Activated CD4-positive, alpha-beta T cell treated with anti-CD3 and anti-CD28 coated beads, Interleukin-2, Interleukin-6, amounts not matched to agents 100 ng/mL and 50 ng/mL, durations not matched to agents 16 hours and 8 hours (primary cell): ENCODE measurements around the gene YBX3.

Source experiments
- DNase-seq: peaks from one replicate; pipeline ENCODE4 v3.0.0-alpha.2; 2020

The YBX3 gene

DNA sequence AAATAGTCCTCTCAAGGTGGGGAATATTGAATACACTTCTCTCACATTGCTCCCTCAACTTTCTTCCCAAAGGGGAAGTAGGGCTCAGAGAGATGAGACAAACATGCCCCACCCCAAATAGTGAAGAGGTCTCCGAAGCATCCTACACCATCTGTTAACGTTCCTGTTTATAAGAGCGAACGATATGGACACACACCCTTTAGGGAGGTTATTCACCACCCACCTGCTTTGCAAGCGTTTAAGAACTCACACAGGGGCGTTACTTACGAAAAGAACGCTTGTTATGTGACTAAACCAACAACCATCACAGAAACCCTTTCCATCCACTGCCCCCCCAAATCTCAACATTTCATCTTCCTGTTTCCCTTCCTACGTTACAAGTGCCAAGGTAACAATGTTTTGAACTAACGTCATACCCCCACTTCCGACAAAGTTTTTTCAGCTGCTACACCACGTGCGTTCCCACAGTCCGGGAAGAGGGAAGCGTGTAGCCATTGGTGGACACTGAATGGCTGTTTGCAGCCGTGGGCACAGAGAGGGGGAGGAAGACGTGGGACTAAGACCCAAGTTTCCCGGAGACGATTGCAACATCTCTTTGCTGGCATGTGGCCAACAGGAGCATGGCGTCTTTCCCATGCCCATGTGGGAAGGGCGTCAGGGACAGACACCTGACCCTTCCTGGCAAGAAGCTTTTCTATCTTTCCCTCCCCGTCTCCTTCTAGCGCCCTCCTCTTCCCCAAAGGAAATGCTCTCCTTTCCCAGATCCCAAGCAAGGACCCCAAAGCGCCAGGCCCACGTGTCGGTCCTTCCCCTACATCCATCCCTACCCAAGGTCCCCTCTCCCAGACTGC is 1.2 kb downstream of the YBX3 start:
- DNase-seq, result peak; percentile 74

DNA sequence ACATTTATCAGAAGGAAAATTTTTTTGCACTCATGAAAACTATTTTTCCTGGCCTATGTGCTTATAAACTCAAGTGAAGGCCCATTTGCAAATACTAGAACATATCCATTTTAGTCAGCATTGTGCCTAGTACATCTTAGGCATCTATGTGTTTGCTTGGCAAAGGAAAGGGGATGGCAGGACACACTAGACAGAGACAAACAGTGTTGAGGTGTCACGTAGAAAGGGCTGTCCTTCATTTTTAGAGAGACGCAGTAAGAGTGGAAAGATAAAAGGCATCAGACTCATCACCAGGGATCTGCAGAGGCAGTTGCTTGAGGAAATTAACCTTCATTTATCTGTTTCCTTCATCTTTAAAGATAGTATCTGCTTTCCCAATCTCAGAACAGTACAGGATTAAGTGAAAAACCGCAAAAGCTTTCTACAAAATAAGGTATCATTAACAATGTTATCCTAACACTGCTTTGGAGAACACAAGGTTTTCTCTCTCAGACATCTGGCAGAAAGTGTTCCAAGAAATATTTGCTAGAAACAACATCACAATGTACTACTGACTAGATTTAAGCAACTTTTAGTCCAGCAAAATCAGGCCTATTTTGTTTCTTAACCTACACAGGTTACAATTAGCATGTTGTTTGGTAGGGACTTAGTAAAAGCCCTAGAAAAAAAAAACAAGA is 2.0 kb downstream of the YBX3 start:
- no peak for DNase-seq

DNA sequence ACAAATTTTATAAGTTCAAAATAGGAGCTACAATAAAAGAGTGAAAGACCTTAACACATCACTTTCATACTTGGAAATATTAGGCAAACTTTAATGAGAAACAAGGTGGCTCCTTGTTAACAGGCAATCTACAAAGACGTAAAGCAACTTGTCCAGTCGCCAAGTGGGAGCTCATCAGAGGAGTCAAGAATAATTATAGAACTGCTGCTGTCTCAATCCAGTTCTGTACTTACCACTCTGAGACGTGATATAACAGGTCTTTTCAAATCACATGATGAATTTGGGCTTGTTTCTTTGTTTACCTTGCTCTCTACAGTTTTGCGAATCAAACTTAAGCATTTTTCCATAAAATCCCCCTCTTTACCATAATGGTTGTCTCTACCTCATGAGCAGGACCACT is 3.6 kb downstream of the YBX3 start:
- DNase-seq, result no peak

DNA sequence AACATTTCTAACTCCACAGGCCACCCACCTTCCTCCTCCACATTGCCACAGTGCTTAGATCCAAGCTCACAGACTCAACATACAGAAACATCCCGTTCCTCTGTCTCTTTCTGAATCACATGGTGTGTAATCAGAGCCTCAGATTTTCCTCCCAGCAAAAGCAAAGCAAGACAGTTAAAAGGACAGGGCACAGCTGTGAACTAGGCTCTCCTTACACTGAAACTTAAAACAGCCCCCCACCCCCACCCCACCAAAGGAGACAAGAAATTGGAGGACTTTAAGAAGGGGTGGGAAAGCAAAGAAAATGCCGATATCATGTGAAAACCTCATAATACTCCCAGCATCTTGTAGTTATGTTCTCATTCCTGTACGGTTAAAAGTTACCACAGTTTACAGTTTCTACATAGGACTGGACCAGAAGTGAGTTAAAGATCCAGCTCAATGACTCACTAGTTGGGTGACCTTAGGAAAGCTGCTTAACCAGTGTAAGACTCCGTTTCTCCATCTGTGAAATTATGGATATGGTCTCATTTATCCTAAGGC is 4.8 kb downstream of the YBX3 start:
- DNase-seq, result no peak

DNA sequence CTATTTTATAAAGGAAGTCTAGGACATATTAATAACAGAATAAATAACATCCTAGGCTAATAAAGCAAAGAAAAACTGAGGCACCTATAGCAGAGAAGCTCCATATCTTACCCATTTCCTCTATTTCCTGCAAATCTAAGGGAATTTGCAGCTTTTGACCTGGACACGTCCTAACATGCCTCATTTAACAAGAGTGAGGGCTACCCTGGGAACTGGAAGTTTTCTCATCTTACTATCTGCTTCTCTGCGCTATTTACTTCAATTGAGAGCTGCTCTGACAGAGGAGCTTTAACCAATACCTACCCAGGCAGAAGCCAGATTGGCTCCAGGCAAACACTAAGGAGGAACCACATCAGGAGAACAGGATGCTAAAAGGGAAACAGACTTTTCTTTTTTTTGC is 5.7 kb downstream of the YBX3 start:
- DNase-seq, result no peak

DNA sequence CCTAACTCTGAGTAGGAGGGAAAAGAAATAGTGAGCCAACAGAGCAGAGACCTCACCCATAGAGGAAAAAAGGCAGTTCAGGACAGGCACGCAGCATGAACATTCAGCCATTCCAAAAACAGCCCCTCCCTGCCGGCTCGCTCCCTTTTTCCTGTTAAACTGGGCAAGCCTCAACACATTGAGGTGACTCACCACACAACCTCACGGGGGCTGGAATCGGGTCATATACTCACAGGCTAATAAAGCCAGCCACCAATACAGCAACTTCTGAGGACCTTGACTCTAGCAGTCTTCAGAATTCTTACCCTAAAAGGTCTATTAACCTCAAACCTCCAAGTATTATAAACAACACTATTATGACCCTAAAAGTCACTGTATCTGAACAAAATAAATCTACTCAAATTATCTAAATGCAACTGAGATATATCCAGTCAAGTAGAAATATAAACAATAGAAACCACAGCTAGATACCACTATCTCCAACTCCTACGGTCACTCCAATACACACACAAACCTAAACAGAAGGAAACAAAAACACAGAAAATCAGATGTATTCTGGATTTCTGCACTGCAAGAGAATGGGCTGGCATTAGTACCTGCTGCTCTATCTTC is 6.3 kb downstream of the YBX3 start:
- DNase-seq, result no peak

DNA sequence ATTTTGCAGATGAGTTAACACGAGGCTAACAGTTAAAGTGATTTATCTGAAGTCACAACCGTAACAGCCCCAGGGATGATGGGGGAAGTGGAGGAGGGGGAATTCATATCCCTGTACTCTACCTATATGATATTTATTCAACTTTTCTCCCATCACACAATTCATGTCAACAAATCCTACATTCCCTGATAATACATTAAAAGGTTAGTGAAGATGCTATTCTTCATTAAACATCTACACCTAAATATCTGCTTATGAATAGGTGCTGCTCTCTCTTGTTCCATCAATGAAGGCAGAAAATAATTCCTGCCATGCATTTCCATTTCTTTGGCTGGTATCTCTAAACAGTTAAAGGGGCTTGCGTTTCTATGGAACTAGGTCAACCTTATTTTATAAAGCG is 6.8 kb downstream of the YBX3 start:
- no peak for DNase-seq

DNA sequence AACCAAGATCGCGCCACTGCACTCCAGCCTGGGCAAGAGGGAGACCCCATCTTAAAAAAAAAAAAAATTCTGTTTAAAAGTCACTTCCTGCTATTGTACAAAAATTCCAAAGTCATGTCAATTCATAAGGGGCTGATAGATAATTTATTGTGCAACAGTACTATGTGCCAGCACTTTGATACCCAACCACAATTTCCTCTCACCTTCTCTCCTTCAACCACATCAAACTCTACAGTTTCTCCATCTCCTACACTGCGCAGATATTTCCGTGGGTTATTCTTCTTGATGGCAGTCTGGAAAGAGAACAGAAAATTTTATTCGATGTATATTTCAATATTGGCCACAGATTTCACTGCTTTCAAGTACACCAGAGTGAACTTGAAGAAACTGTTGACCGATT is 7.6 kb downstream of the YBX3 start:
- peak; percentile 15 for DNase-seq

DNA sequence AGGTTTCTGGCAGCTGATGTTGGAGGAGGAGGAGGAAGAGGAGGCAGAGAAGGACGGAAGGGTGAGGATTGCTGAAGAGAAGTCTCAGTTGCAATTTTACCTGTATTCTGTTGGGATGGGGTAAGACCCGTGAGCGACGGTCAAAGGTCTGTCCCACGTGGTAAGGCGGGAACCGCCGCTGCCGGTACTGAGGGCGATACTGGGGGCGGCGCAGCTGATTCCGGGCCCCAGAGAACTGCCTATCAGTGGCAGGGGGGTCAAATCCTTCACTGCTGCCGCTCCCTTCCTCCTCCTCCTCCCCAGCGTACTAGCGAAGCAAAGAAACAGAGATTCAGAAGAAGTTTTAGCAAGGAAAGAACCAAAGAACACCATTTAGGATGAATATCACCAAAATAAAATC is 13.3 kb downstream of the YBX3 start:
- DNase-seq, result no peak

DNA sequence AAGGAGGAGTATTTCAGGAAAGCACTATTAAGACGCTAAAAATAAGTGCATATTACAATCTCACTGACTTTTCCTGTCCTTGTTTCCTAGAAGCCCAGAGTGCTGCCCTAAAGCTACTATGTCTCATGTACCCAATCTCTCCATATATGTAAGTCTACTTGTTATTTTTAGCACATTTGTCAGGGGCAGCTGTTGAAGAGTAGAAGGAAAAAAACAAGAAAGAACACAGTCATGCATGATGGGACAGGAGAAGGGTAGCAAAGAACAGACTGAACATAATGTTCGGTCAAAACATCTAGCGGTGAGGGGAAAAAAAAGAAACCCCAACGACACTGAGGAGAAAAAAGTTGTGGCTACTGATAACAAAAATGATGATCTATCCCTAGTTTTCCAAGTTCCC is 14.3 kb downstream of the YBX3 start:
- DNase-seq, result no peak

DNA sequence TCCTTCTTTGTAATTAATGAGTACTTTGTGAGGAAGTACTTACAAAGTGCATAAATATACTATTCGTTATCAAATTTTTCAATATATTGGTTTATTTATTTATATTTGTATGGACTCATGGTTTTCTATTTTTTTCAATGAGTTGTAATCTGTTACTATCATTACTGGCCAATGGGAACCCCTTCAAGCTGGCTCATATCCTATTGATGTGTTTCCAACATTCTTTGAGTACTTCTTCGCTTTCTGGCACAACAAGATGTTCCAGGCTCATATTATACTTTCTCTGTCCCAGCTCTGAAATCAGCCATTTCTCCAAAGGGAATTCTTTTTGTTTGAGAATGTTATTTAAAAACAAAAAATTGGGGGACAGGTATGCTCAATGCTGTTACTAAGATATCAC is 17.5 kb downstream of the YBX3 start:
- DNase-seq, result no peak

DNA sequence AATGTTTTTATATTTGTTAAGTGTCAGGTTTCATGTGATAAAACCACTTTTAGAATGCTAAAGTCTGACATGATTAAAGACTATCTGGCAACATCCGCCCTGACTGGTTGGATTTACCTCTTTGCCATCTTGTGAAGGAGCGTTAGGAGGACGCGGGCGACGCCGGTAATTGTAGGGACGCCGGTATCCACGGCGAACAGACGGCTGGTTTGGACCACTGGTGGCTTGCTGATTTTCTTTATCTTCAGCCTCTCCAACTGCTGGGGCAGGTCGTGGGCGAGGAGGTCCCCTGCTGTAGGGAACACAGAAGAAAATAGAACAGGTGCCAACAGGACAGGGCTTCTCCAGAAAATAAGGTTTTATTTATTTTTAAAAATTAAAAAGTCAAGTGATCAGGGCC is 21.3 kb downstream of the YBX3 start:
- DNase-seq, result no peak

DNA sequence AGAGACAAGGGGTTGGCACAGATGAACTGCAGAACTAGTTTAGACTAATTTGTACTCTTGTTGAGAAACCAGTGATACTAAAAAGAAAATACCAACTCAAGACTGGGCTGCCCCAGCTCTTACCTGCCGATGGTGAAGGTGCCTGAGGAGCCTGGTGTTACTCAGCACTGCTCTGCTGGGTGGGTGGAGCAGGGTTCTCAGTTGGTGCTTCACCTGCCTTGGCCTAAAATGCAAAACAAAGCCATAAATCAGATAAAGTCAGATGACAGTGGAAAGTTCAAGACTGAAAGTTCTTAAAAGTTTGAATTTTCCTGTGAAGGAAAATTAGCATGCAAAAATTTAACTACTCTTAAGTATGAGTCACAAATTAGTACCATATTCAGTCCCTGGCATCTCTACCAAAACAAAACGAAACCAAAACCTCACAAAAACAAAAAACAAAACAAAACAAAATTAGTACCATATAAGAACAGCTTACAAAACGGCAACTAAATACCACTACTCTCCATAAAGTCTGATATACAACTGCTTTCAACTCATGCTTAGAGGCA is 21.9 kb downstream of the YBX3 start:
- peak; percentile 26 for DNase-seq

DNA sequence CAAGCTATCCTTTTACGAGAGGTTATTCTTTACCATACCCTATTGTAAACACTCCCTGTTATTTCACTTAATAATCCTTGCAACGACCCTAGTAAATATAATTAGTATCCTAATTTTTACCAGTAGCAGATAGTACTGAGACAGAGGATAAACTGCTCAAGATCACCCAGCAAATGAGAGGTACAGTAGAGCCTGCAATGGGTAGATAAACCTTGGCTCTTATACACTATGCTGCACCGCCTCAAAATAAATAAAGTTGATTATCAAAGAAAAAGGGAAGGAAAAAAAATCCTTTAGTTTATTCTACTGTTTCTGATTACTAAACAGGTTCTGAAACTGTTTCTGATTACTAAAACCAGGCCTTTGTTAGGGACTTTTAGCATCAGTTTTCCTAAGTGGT is 22.5 kb downstream of the YBX3 start:
- no peak for DNase-seq

DNA sequence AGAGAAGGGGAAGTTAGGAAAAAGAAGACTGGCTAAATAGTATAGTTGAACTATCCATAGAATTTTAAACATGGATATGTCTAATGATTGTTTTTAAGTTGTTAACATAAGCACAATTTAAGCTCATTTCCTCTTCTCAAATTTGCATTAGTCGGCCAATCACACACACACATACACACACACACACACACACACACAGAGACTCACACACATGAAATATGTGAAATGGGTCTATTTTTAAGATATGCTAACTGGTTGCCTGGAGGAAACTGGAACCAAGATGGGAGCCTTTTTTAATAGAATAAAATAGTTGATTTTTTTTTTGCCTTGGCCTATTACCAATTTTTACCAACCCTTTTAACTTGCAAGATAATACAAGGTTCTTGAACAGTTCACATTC is 25.3 kb downstream of the YBX3 start:
- no peak for DNase-seq

DNA sequence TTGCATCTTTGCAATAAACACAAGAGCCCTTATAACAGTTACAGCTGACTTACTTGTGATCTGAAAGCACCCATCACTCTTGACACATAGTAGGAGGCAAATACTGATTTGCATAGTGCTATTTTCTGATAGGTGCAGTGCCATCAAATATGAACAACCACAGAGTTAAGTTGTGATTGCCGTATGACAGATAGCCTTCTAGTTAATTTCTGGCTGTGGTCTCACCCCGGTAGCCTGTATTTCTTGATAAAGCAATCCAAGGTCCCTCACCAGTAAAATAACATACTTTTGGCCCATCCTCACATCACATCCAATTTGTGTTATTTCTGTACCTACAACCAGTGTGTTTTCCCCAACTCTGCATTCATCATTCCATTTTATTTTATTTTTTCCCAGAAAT is 26.0 kb downstream of the YBX3 start:
- no peak for DNase-seq

DNA sequence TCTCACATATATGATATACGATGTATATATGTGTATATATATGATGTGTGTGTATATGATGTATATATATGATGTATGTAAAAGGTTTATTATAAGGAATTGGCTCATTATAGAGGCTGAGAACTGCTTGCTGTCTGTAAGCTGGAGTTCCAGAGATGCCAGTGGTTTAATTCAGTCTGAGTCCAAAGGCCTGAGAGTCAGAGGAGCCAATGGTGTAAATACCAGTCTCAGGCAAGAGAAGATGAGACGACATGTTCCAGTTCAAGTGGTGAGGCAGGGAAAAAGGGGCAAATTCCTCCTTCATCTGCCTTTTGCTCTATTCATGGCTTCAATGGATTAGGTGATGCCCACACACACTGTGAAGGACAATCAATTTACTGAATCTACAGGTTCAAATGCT is 32.2 kb downstream of the YBX3 start:
- DNase-seq, result no peak

DNA sequence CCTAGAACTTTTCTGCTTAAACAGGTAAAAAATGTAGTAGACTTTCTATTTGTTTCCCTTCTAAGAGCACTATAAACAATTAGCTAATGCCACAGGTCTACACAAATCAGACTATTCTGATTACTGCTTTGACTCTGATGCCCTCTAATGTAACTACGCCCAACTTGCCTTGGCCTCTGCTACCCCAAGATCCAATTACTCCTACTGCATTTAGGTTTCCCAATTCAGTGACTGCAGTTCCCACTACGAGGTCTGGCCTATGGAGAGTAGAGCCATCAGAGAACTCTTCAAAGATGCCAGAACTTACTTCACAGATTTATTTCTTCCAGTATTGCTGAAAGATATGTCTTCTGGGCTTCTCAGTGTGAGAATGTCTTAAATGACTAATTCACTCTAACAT is 34.0 kb downstream of the YBX3 start:
- DNase-seq, result no peak

DNA sequence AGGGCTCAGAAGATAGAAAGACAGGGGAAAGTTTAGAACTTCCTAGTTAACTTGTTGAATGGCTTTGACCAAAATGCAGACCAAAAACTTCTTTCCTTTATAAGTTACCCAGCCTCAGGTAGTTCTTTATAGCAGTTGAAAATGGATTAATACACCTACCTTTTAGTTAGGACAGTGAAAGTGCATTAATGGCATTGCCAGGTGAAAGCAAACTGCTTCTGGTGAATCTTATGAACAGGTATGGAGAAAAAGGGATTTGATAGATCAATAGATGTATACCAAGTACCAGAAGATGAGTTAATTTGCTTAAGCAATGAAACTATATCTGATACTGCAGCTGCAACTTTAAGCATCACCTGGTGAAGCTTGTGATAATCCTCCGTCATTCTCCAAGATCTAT is 35.1 kb downstream of the YBX3 start:
- DNase-seq, result no peak

DNA sequence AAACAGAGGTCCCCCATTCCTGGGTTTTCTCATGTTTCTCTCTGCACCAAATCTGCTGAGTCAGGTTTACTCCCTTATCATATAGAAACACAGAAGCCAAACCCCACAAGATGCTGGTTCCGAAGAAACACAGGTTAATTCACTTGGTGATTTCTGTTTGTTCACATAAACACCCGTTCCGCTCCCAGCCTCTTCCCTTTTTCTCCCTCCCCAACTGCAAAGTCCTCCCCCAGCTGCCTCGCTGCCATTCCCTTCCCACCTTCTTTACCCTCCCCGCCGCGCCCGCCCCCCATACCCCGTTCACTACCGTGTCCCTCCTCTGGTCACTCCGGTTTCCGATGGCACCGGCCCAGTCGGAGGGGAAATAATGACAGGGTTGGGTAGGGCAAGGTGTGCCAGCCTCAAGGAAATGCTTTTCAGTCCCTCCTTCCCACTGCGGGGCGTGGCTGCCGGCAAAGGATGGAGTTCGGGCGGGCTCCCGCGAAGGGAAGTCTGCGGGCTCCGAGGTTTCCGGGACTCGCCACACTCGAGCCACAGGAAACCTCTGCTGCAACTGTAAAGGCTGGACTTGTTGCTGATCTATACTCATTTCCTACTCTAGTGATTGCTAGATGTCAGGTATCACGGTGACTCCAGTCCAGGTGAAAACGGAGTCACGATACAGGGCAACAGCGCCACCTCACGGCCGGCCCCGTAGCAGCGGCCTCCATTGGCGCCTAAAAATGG is 49.3 kb downstream of the YBX3 start, which contains the start of gene STYK1:
TSS of gene STYK1 (minus strand) at position 394 of the 726 bp plus-strand sequence. CDS start 39,434 bp downstream, outside the sequence.
- DNase-seq, result peak; percentile 88

DNA sequence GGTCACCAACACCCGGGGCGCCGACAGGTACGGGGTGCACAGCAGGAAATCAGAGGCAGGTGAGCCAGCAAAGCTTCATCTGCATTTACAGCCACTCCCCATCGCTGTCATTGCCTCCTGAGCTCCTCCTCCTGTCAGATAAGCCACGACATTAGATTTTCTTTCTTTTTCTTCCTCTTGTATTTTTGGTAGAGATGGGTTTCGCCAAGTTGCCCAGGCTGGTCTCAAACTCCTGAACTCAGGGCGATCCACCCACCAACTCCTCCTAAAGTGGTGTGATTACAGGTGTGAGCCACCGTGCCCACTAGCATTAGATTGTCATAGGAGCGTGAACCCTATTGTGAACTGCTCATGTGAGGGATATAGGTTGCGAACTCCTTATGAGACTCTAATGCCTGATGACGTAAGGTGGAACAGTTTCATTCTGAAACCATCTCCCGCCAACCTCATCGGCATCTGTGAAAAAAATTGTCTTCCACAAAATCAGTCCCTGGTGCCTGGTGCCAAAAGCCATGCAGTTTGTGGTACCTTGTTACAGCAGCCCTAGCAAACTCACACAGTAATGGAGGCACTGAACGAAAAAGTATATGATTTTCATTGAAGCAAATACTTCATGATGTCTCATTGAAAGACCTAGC is 50.8 kb downstream of the YBX3 start:
- peak; percentile 5 for DNase-seq

DNA sequence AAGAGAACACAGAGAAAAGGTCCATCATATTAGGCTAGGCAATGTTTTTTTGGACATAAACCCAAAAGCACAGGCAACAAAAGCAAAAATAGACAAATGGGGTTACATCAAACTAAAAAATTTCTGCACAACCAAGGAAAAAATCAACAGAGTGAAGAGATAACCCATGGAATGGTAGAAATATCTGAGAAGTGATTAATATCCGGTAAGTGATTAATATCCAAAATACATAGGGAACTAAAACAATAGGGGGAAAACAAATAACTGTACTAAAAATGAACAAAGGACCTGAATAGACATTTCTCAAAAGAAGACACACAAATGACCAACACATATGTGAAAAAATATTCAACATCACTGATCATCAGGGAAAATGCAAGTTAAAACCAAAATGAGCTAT is 53.6 kb downstream of the YBX3 start:
- no peak for DNase-seq
